ENCODE measurements around the gene CDK14.

- TF ChIP-seq, protein P1, sequence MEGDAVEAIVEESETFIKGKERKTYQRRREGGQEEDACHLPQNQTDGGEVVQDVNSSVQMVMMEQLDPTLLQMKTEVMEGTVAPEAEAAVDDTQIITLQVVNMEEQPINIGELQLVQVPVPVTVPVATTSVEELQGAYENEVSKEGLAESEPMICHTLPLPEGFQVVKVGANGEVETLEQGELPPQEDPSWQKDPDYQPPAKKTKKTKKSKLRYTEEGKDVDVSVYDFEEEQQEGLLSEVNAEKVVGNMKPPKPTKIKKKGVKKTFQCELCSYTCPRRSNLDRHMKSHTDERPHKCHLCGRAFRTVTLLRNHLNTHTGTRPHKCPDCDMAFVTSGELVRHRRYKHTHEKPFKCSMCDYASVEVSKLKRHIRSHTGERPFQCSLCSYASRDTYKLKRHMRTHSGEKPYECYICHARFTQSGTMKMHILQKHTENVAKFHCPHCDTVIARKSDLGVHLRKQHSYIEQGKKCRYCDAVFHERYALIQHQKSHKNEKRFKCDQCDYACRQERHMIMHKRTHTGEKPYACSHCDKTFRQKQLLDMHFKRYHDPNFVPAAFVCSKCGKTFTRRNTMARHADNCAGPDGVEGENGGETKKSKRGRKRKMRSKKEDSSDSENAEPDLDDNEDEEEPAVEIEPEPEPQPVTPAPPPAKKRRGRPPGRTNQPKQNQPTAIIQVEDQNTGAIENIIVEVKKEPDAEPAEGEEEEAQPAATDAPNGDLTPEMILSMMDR (IDR thresholded peaks at IDR 0.05; ENCODE audit: low read depth, low read length) = no peak
- no peak for TF ChIP-seq EZH2phosphoT487 (IDR thresholded peaks at IDR 0.05; ENCODE audit: low read depth)
Measured at GRCh38 chr7:91091631-91092030, 495.5 kb downstream of the CDK14 start.

All from OCI-LY3 (cell line).